OCI-LY1 (cell line): Measurements from ENCODE around the gene SLC35B2.

Experiments used
- H2AFZ ChIP-seq: fragments of 200-600 bp; sonication (generic), shearing (Covaris generic); 2 replicates; pipeline ENCODE4 v1.6.0; 2014; ENCODE audit warnings: antibody characterized with exemption, mild to moderate bottlenecking, low read length
- H3F3A ChIP-seq: fragments of 200-600 bp; sonication (generic), shearing (Covaris generic); 2 replicates; pipeline ENCODE4 v1.6.0; 2014; ENCODE audit warnings: mild to moderate bottlenecking, antibody characterized with exemption, low read length, moderate library complexity; ENCODE audit not compliant: insufficient read depth
- H3K27ac ChIP-seq: fragments of 200-600 bp; sonication (generic); 2 replicates; pipeline ENCODE4 v1.5.1; 2014; ENCODE audit warnings: low read length, mixed run types, mild to moderate bottlenecking, low read depth; ENCODE audit not compliant: poor library complexity, severe bottlenecking
- H3K27me3 ChIP-seq: fragments of 200-600 bp; sonication (generic); 2 replicates; pipeline ENCODE4 v1.6.0; 2014; ENCODE audit warnings: antibody characterized with exemption, mild to moderate bottlenecking, low read length, moderate library complexity; ENCODE audit not compliant: insufficient read depth
- H3K36me3 ChIP-seq: fragments of 200-600 bp; sonication (generic); 2 replicates; pipeline ENCODE4 v1.6.1; 2014; ENCODE audit warnings: mild to moderate bottlenecking, antibody characterized with exemption, low read length, moderate library complexity, mixed read lengths; ENCODE audit not compliant: insufficient read depth
- H3K4me1 ChIP-seq: fragments of 200-600 bp; sonication (generic); 2 replicates; pipeline ENCODE4 v1.5.1; 2014; ENCODE audit warnings: mild to moderate bottlenecking, low read length, moderate library complexity; ENCODE audit not compliant: insufficient read depth, severe bottlenecking
- H3K4me2 ChIP-seq: fragments of 200-600 bp; sonication (generic), shearing (Covaris generic); 2 replicates; pipeline ENCODE4 v1.6.1; 2014; ENCODE audit warnings: low read length
- H3K4me3 ChIP-seq: fragments of 200-600 bp; sonication (generic); 2 replicates; pipeline ENCODE4 v1.5.1; 2014; ENCODE audit warnings: low read length, low read depth, mild to moderate bottlenecking, mixed read lengths; ENCODE audit not compliant: poor library complexity, severe bottlenecking
- H3K79me2 ChIP-seq: fragments of 200-600 bp; shearing (Covaris generic); 2 replicates; pipeline ENCODE4 v1.6.1; 2016; ENCODE audit warnings: mixed run types, low read length, mixed read lengths; ENCODE audit not compliant: insufficient read depth
- H3K9ac ChIP-seq: fragments of 200-600 bp; sonication (generic), shearing (Covaris generic); 2 replicates; pipeline ENCODE4 v1.6.1; 2014; ENCODE audit warnings: mild to moderate bottlenecking, low read length, mixed read lengths
- H3K9me2 ChIP-seq: fragments of 200-600 bp; sonication (generic), shearing (Covaris generic); 2 replicates; pipeline ENCODE4 v1.6.1; 2014; ENCODE audit warnings: low read depth, mild to moderate bottlenecking, low read length, mixed read lengths
- H3K9me3 ChIP-seq: fragments of 200-600 bp; shearing (Covaris generic); 2 replicates; pipeline ENCODE4 v1.6.1; 2014; ENCODE audit warnings: low read length, mixed read lengths
- H4K20me1 ChIP-seq: fragments of 200-600 bp; sonication (generic), shearing (Covaris generic); 2 replicates; pipeline ENCODE4 v1.6.0; 2016; ENCODE audit warnings: mild to moderate bottlenecking, low read length; ENCODE audit not compliant: insufficient read depth
- EZH2 ChIP-seq: fragments of 200-600 bp; sonication (generic), shearing (Covaris generic); IDR thresholded peaks from 2 replicates; pipeline ENCODE4 v1.8.0; 2017; ENCODE audit warnings: borderline replicate concordance, mixed run types, mild to moderate bottlenecking, antibody characterized with exemption, low read length, moderate library complexity, mixed read lengths
- TF ChIP-seq, protein P1 (sequence below): fragments of 200-600 bp; sonication (generic), shearing (Covaris generic); IDR thresholded peaks from 2 replicates; pipeline ENCODE4 v1.5.1; 2017; ENCODE audit warnings: mild to moderate bottlenecking, antibody characterized with exemption, low read length, moderate library complexity, mixed read lengths

SLC35B2 gene

DNA sequence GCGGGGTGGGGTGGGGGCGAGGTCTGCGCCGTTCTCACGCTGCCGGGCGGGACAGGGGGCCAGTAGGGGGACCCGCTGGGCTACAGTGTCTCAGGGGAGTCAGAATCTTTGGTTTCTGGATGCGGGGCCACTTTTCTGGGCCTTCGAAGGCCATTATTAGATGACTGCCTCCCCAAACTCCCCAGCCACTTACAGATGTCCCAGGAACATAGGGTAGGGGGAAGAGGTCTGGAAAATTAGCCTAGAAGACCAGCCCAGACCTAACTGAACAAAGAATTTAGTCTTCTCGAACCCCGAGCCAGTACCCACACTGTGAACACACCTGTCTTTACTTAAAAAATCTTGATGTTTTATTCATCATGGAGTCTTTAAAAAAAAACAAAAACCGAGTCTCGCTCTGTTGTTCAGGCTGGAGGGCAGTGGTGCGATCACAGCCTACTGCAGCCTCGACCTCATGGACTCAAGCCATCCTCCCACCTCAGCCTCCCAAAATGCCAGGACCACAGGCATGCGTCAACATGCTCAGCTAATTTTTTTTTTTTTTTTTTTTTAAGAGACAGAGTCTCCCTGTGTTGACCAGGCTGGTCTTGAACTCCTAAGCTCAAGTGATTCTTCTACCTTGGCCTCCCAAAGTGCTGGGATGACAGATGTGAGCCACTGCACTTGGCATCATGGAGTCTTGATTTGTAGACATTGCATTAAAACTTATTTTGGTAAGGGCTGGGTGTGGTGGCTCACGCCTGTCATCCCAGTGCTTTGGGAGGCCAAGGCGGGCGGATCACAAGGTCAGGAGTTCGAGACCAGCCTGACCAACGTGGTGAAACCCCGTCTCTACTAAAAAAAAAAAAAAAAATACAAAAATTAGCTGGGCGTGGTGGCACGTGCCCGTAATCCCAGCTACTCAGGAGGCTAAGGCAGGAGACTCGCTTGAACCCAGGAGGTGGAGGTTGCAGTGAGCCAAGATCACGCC, 37.2 kb downstream of the SLC35B2 start:
- H3K27me3 ChIP-seq, result no peaks in the 10 kb centered on the region
- H3K36me3 ChIP-seq, result no peaks in the 10 kb centered on the region
- peaks cover 10% of the 10 kb centered on the region for H3F3A ChIP-seq
- no peak for TF ChIP-seq EZH2
- TF ChIP-seq, protein P1, sequence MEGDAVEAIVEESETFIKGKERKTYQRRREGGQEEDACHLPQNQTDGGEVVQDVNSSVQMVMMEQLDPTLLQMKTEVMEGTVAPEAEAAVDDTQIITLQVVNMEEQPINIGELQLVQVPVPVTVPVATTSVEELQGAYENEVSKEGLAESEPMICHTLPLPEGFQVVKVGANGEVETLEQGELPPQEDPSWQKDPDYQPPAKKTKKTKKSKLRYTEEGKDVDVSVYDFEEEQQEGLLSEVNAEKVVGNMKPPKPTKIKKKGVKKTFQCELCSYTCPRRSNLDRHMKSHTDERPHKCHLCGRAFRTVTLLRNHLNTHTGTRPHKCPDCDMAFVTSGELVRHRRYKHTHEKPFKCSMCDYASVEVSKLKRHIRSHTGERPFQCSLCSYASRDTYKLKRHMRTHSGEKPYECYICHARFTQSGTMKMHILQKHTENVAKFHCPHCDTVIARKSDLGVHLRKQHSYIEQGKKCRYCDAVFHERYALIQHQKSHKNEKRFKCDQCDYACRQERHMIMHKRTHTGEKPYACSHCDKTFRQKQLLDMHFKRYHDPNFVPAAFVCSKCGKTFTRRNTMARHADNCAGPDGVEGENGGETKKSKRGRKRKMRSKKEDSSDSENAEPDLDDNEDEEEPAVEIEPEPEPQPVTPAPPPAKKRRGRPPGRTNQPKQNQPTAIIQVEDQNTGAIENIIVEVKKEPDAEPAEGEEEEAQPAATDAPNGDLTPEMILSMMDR, result no peak
- peak overlapping the region; percentile 82 for H3K27ac ChIP-seq
- peak overlapping the region; percentile 49; the same call in 1 of the 2 replicates for H3K9ac ChIP-seq
- no peaks in the 10 kb centered on the region for H3K9me2 ChIP-seq
- peak overlapping the region; percentile 71 for H3K4me2 ChIP-seq
- peak overlapping the region; percentile 59 for H3K4me3 ChIP-seq
- peaks cover 47% of the 10 kb centered on the region for H3K4me1 ChIP-seq
- no peak overlapping the region for H2AFZ ChIP-seq
- H3K79me2 ChIP-seq, result no peaks in the 10 kb centered on the region
- H4K20me1 ChIP-seq, result no peaks in the 10 kb centered on the region
- H3K9me3 ChIP-seq, result no peaks in the 10 kb centered on the region

- Histone ChIP-seq H3K27me3 (no peaks in the 10 kb centered on the region), H3K4me1 (peaks cover 38% of the 10 kb centered on the region), H4K20me1 (no peaks in the 10 kb centered on the region), H3K27ac (peak overlapping the region; percentile 52), H3K79me2 (no peaks in the 10 kb centered on the region), H3K9me3 (no peaks in the 10 kb centered on the region), H3K9ac (peak overlapping the region; percentile 54), H3F3A (peaks cover 10% of the 10 kb centered on the region), H3K4me2 (peak overlapping the region; percentile 71), H2AFZ (no peak overlapping the region), H3K4me3 (peak overlapping the region; percentile 59), H3K9me2 (no peaks in the 10 kb centered on the region), H3K36me3 (no peaks in the 10 kb centered on the region)
- TF ChIP-seq, protein P1, result no peak
- no peak for TF ChIP-seq EZH2
These were observed 38.1 kb downstream of the SLC35B2 start for GRCh38 chr6:44219053-44219814.

DNA sequence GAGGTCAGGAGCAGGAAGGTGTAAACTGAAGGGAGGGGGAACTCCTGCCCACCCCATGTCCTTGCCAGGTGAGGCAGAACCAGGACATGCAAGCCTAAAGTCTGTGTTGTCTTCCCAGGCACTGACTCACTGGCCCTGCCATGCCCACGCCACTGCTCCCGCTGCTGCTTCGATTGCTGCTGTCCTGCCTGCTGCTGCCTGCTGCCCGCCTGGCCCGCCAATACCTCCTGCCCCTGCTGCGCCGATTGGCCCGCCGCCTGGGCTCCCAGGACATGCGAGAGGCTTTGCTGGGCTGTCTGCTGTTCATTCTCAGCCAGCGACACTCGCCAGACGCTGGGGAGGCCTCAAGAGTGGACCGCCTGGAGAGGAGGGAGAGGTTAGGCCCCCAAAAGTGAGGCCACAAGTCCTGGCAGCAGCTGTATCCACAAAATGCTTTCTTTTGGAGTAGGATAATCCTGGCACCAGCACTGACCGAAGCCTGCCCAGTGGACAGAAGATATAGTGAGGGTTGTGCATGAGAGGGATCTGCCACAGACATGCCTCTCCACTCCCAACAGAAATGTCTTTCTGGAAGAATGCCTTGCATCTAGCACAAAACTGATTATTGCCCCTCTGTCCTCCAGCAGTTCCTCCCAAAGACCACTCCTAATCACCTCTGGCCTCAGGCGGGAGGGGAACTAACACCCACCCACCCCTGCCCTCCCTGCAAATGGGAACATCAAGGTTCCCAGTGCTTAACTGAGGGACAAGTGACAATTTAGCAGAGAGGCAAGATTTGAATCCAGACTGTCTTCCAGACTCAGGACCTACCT, 39.8 kb downstream of the SLC35B2 start:
- no peak for TF ChIP-seq EZH2
- TF ChIP-seq, protein P1, result no peak
- no peaks in the 10 kb centered on the region for H3K79me2 ChIP-seq
- no peaks in the 10 kb centered on the region for H3K36me3 ChIP-seq
- no peaks in the 10 kb centered on the region for H4K20me1 ChIP-seq
- H3K27ac ChIP-seq, result no peak overlapping the region
- H3K9ac ChIP-seq, result no peak overlapping the region
- H3K9me2 ChIP-seq, result no peaks in the 10 kb centered on the region
- no peaks in the 10 kb centered on the region for H3K27me3 ChIP-seq
- no peak overlapping the region for H3K4me3 ChIP-seq
- H3K9me3 ChIP-seq, result no peaks in the 10 kb centered on the region
- H3K4me1 ChIP-seq, result peaks cover 29% of the 10 kb centered on the region
- H2AFZ ChIP-seq, result no peak overlapping the region
- peaks cover 10% of the 10 kb centered on the region for H3F3A ChIP-seq
- no peak overlapping the region for H3K4me2 ChIP-seq
